NCI-H1417 treated with DMSO at 0.1 percent for 48 hours (cell line): ENCODE results near the gene SCNN1G.
"Not testable (repeated sequence)": the region's sequence is repeated elsewhere in the genome, so short reads cannot be mapped to it uniquely, and the experiment has no call there.

Source experiments
- DNase-seq: peaks from one replicate; lab custom pipeline; 2025; lab: John Stamatoyannopoulos, UW

Gene SCNN1G

DNA sequence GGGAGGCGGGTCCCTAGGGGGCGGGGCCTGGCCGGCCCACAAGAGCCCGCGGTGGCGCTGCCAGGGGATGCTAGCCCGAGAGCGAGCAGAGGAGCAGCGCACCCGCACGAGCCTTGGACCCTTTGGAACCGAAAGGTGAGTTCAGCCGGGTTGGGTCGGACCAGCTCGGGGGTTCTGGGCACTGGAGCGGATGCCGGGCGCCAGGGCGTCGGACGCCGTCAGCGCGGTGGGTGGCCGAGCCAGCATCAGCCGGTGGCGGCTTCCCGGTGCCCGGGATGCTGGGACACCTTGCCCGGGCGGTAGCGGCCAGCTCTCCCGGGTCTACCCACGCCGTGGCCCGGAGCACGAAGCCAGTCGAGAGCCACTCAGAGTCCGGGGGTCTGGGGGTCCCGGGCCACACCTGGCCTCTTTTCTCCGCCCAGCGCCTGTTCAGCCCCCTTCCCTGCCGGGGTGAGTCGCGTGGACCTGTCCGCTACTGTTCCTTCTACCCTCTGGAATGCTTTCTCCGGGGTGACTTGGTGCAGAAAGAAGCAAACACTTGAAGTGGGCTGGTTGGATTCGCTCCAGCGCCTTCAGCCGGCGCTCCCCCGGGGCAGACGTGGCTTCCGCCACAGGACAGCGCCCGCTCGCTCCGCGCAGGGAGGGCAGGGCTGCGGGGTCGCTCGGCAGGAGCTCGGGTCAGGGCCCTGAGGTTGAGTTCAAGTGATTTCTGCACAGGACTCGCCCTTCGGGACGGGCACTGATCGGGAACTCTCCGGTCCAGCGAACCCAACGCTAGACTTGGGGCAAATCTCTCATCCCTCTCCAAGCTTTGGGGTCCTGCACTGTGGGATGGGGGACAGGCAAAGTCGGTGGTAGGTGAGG lies at the start of gene SCNN1G:
TSS of gene SCNN1G (plus strand) at position 67 of the 864 bp plus-strand sequence. CDS start 3,527 bp downstream, outside the sequence.
- peak; percentile 26 for DNase-seq

DNA sequence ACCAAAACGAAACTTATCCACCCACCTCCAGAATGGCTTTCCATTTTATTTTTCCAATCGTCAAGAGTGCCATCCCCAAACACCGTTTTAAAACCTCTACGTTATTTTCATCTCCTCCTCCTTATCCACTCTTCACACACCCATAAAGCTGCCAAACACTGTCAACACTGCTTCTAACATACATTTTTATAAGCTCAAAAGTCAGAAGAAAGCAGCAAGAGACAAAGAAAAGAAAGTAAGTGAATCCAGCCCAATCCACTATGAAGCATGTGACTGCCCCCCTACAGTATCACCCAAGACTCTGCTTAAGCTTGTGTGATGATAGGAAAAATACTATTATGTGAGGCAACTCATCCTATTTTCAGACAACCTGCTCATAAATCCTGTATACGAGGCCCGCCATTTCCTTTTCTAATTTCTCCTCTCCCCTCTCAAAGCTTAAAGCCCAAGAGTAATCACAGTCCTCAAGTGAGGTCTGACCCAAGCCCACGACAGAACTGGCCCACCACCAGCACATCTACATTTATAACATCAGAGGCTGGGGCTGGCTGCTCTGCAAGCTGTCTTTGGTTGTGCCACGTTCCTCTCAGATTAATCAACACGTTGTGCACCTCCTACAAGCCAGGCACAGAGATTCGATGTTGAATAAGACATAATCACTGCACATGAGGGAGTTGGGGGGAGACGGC lies 49.6 kb upstream of the SCNN1G start:
- no peak for DNase-seq

DNA sequence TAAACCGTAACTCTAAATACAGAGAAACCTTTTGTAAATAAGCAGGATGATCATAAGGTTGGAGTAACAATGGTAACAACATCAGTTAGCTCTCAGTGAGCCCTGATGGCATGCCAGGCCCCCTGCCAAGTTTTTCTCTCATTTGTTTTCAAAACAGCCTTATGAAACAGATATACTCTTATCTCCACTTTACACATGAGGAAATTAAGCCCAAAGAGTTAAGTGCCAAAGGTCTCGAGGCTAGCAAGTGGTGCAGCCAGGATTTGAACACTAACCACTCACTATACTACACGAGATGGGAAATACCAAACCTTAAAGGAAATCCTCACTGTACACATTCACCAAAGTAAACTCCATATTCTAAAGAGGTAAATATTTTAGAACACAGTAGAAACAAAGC lies 48.3 kb upstream of the SCNN1G start:
- DNase-seq: no peak

GRCh38 chr16:23137256-23137655 lies 45.3 kb upstream of the SCNN1G start:
- no peak for DNase-seq

DNA sequence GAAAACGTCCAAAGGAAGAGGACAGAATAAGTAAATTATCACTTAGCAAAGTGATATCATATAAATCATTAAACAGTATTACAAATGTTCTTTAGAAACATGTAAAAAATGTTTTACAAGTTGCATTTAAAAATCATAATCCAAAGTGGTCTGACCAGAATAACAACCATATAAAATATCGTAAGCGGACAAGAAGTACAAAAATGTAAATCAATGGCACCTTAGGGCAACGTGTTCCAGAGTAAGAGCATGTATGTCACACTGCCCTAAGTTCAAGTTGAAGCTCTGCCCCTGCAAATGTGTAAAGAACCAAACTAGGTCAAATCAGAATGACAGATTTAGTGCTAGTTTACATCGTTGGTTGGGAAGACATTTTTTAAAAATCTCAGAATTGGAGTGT lies 44.7 kb upstream of the SCNN1G start:
- no peak for DNase-seq

DNA sequence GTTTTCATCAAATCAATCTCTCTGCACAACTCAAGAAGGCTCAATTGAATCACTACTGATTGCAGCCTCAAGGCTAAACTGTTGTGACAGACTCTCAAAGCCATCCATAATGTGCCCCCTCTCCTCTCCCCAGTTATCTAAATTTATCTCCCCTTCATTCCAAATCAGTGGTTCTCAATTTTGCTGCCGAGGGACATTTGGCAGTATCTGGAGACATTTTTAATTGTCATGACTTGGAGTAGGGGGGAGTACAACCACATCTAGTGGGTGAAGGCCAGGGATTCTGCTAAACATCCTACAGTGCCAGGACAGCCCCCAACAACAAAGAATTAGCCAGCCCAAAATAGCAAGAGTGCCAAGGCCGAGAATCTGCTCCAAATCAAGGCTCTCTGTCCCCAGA lies 42.4 kb upstream of the SCNN1G start:
- no peak for DNase-seq

DNA sequence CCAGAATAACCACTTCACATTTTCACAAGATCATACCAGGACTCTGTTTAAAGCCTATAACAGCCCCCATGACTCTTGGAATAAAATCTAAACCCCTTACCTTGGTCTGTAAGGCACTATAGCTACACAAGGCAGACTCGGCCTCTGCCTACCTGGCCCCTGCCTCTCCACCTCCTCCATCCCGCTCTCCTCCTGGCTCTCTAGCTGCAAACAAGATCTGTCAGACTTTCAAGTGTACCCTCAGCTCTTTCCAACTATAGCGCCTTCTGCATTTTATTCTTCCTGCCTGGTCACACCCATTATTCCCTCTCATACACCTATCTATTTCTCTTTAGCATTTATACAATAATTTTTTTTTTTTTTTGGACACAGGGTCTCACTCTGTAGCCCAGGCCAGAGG lies 41.5 kb upstream of the SCNN1G start:
- no peak for DNase-seq

- DNase-seq: no peak
Observed at GRCh38 chr16:23141500-23141899, 41.0 kb upstream of the SCNN1G start.

- DNase-seq: no peak
Observed at GRCh38 chr16:23141959-23142740, 40.4 kb upstream of the SCNN1G start.

DNA sequence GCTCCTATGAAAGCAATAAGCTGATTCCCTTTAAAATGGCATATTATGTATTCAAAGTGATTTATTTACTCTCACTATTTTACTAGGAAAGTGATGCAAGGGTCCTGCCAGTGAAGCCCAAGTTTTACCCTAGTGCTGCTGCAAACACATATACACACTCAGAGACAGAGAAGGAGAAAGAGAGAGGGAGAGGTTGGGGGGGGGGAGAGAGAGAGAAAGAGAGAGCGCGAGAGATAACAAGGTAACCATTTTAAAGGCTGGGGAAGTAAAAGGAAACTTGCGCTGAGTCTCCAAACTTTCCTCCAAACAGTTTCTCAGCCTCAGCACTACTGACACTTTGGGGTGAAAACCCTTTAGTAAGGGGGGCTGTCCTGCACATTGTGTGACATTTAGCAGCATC lies 39.2 kb upstream of the SCNN1G start:
- no peak for DNase-seq

DNA sequence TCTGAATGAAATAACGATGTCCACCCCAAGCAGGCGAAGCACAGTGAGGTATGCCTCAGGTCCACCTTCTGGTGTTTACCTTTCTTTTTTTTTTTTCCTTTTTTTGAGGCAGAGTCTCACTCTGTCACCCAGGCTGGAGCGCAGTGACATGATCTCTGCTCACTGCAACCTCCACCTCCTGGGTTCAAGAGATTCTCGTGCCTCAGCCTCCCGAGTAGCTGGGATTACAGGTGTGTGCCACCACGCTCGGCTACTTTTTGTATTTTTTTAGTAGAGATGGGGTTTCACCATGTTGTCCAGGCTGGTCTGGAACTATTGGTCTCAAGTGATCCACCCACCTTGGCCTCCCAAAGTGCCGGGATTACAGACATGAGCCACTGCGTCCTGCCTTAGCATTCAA lies 38.2 kb upstream of the SCNN1G start:
- not testable (repeated sequence) for DNase-seq

- no peak for DNase-seq
Observed at GRCh38 chr16:23145186-23145585, 37.4 kb upstream of the SCNN1G start.

GRCh38 chr16:23145608-23146007 lies 36.9 kb upstream of the SCNN1G start:
- no peak for DNase-seq

DNA sequence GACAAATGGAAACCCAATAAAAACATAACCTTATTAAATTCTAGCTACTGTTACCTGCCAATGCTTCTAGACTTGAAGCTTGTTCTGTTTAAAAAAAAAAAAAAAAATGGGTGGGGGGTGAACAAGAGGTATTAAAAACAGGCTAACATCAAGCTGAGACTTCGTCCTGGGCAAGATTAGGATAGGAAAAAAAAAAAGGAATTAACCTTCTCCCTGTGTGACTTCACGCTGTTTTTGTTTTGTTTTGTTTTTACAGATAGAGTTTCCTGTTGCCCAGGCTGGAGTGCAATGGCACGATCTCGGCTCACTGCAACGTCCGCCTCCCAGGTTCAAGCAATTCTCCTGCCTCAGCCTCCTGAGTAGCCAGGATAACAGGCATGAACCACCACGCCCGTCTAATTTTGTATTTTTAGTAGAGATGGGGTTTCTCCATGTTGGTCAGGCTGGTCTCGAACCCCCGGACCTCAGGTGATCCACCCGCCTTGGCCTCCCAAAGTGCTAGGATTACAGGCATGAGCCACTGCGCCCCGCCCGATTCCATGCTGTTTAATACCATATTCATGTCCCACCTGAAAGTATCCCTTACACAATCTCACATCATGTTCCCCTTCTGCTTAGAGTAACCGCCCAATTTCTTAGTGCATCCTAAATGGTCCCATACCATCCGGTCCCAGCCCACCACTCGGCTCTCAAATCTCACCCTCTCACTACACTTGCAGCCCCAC lies 35.5 kb upstream of the SCNN1G start:
- no peak for DNase-seq

- no peak for DNase-seq
Observed at GRCh38 chr16:23147666-23148065, 34.9 kb upstream of the SCNN1G start.

GRCh38 chr16:23148166-23148512 lies 34.4 kb upstream of the SCNN1G start:
- DNase-seq: no peak

DNA sequence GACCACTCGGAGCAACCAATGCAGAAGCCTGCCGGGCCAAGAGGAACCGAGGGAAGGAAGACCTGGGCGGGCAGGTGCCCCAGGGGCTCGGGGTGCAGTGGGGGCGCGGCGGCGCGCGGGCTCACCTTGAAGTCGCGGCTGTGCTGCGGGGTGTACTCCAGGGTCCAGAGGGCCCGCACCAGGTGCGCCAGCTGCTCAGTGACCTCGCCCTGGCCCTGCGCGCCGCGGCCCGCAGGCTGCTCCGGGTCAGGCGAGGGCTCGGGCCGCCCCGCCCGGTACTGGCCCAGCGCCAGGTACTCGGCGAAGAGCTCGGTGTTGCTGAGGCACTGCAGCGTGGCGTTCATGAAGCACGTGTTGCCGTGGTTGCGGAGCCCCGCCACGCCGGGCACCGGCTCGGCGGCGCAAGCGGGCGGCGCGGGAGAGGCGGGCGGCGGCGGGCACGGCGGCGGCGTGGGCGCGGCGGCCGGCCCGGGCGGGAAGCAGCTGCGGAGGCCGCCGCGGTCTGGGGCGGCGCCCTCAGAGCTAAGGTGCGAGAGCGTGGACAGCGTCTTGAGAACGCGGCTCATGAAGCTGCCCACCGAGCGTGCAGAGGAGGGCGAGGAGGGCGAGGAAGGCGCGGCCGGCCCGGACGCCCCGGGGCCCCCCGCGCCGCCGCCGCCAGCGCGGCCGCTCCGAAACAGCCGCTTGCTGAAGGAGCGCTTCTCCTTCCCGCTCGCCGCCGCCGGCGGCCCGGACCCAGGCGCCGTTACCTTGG lies 33.9 kb upstream of the SCNN1G start:
- no peak for DNase-seq

- peak; percentile 77 for DNase-seq
Observed at GRCh38 chr16:23149267-23149992, 33.1 kb upstream of the SCNN1G start, which contains the start of gene USP31. USP31 (minus strand) TSS chr16:23149452; CDS start chr16:23149270, 182 bp downstream.

- DNase-seq: no peak
Observed at GRCh38 chr16:23149993-23150364, 32.6 kb upstream of the SCNN1G start.

- DNase-seq: no peak
Observed at GRCh38 chr16:23152386-23153178, 30.0 kb upstream of the SCNN1G start.
